Dedifferentiated amniotic fluid mesenchymal stem cell (primary cell): ENCODE results near the gene BGN.

Source experiments
- DNase-seq: peaks from one replicate; pipeline ENCODE4 v3.0.0-alpha.2; 2016; ENCODE audit errors: extremely low spot score

BGN gene

DNA sequence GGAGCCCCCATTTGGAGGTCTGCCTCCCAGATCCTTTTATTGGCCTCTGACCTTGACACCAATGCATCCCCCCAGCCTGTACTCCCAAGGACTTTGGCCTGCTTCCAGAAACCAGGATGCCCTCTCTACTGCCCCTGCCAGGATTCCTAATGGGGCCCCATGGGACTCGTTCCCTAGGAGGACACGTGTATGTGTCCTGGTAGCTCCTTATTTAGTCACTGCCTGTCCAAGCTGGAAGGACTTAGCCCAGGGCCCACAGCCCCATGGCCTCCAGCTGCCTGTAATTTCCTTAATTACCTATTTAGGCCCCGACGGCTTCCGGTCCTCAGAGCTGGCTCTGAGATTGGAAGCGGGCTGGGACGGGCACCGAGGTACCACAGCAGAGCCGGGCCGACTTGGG, 32.0 kb downstream of the BGN start:
- DNase-seq = no peak

DNA sequence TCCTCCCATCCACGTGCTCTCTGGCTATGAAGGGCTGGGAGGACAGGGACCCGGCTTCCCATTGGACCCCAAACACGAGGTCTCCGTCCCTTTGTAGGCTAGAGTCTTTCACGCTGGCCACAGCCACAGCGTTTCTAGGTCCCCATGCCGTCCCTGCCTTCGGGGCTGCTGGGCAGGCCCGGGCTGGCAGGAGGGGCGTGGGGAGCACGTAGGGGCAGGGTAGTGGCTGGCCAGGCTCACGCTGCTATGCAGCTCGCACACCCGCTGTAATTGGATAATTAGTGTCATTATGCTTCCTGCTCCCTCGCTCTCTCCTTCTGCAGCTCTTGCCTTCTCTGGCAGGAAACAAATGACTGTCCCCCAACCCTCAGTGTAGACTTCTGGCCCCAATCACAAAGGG, 32.4 kb downstream of the BGN start:
- DNase-seq = no peak

DNA sequence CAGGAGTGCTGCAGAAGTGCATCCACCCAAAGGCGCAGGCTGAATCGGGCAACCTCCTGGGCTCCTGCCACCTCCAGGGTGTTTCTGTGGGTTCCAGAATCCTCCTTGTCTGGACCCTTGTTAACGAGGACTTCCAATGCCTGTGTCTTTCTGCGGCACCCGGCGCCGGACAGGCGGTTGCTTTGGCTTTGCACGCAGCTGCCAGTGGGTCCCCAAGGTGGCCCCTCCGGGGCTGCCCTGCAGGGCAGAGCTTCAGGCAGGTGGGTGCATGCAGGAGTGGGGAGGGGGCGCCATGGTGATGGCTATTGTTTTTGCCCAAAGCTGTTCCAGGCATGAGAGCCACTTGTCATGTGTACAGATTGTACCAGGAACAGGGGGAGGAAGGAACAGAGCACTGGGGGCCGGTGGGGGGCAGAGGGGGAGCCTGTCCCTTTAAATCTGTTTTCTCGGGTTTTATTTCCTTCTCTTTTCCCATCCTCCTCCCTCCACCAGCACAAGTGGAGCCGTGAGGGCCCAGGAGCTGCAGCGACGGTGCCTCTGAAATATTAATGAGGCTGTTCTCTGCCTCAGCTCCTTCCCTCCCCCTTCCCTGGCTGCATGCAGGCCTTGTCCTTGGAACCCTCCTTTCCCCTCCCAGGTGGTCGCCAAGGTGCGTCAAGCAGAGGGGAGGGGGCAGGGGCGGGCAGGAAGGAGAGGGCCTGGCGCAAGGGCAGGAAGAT, 35.8 kb downstream of the BGN start:
- no peak for DNase-seq

DNA sequence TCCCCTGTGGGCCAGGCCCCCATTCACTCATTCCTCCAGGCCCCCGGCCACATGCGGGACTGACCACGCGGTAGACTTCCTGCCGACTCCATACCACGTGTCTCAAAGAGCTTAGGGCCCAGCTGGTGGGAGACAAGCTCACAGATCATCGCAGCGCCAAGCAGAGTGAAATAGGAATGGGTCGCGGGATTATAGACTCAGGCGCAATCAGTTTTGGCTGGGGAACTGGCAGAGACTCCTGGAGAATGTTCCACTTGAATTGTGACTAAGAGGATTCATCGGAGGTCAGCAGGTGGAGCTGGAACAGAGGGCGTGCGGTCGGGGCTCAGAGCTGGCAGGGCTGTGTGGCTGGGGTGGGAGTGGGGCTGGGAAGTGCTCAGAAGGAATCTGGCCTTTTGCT, 38.3 kb downstream of the BGN start:
- no peak for DNase-seq

DNA sequence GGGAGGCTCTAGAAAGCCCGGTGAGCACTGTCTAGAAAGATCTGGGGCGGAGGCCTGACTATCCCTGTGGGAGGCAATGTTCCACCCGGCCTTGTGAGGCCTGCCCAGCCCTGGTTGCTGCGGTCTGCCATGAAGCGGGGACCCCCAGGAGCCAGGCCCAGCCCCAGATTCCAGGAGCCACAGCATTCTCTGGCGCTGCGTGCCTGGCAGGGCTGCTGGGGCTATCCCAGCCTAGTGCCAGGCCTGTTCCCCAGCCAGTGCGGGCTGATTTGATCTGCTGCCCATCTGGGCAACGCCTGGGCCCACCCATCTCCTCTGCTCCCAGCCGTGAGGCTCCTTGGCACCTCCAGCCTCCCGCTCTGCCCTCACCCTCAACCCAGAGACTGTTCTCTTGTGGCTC, 42.3 kb downstream of the BGN start:
- DNase-seq = no peak

DNA sequence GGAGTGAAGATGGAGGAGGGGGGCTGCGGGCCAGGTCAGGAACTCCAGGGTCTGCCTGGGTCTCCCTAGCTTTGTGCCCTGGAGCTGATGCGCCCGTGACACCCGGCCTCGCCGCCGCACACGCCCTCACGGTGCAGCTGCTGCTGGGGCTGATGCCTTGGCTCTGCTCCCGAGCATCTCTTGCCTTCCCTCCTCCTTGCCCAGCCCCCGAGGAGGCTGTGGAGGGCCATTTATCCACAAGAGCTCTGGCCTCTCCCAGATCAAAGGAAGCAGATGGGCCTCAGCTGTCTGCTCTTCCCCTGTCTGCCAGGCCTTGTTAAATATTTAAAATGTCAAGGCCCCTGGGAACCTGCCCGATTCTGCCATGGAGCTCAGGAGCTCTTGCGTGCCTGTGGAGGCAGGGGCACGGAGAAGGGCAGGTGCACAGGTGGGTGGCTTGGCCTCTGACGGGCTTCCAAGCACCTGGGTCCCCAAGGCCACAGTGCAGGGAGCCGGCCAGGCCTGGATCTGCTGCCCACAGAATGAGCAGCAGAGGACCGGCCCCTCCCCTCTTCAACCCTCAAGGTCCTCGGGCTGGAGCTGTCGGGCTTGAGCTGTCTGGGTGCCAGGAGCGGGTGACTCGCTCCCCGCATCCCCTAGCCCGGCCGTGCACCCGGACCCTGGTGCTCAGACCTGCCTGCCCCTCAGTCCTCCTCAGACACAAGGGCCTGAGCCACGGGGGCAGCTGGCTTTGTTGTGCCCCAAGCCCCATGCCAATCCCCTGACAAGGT, 42.9 kb downstream of the BGN start:
- DNase-seq = no peak

DNA sequence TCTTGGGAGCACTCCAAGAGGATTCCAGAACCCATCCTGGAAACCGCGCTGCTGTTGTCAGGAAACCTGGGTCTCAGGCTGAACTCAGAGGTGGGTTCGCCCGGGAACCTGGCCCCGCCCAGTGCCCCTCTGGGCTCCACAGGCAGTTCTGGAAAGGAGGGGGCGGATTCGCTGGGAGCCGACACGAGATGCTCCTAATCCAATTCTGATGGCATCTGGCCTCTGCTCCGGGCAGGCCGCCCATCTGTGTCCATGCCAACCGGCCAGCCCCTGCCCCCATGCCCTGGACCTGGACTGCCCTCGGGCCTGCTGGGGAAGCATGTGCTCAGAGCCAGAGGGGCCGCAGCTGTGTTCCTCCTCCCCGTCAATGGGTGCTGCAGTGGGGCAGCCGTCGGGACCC, 43.6 kb downstream of the BGN start:
- DNase-seq = no peak

DNA sequence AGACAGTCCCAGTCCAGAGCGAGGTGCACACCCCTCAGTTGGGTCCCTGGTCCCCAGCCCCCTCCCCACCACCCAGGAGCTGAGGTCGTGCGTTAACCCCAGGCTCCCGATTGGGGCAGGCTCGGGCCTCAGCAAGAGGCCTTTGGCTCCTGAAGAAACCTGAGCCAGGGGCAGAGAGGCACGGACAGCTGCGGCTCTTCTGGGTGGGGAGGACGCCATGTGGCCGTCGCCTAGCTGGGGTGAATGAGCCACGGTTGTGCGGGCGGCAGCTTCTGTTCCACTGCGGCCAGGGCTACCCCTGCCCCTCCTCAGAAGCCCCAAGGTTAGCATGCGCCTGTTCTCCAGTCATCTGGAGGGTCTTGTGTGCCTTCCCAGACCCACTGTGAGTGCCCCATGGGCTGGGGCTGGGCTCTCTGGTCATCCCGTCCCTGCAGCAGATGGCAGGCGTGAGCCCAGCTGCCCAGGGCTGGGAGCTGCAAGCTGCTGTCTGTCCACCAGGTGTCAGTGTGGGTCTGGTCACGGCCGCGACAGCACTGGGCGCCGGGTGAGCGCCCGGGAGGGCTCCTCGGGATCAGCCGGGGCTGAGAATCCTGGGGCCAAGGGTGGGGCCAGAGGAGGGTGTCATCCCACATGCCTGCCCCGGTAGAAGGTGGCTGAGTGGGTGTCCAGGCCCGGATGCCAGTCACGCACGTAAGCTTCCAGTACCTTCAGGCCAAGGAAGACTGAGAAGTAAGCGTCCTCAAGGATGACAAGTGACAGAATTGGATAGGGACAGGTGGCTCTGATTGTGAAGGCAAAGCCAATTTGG, 44.6 kb downstream of the BGN start:
- peak; percentile 16 for DNase-seq

DNA sequence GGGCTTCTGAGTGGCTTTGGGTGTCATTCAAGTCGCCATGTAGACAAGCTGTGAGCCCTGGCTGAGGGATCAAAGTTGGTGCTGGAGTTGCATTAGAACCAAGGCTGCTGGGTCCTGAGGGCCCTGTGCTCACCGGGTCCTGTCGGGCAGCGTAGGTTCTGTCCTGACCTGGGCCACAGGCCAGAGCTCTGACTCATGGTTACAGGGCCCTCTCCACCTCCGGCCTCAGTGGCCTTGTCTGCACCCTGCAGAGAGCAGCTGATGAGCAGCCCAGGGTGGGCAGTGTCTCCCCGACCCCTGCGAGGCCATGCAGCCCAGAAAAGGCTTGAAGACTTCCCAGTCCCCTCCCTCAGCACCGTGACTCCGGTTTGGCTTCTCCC, 45.2 kb downstream of the BGN start:
- DNase-seq = no peak

DNA sequence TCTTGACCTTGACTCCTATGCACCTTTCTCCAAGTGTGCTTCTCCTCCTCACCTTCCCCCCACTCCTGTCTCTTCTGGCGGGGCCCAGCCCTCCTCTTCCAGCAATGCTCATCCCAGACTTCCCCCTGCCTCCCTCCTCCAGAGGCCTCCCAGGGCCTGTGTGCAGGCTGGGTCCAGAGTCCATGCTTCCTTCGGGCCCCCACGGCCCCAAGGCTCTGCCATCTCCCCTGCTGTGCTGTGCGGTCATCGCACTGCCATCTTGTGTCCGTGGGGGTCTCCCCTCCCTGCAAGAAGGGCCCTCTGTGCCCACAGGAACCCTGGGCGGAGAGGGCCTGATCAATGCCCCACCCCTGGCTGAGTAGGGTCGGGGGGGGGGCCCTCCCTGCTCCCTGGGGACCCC, 49.9 kb downstream of the BGN start:
- no peak for DNase-seq

DNA sequence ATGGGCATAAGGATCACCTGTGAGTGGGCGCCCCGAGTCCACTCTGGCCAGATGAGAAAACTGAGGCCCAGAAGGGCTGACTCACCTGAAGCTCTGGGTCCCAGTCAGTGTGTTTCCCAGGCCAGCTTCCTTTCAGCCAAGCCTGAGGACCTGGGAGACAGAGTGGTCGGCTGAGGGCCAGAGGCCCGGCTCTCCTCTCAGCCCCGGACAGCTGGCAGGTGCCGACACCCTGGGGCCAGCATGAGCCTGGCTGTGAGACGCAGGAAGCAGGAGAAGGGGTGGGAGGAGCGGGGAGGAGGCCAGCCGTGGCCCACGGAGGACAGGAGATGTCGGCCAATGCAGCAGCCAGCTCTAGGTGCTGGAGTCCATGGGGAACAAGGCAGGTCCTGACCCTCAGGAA, 51.6 kb downstream of the BGN start:
- no peak for DNase-seq

DNA sequence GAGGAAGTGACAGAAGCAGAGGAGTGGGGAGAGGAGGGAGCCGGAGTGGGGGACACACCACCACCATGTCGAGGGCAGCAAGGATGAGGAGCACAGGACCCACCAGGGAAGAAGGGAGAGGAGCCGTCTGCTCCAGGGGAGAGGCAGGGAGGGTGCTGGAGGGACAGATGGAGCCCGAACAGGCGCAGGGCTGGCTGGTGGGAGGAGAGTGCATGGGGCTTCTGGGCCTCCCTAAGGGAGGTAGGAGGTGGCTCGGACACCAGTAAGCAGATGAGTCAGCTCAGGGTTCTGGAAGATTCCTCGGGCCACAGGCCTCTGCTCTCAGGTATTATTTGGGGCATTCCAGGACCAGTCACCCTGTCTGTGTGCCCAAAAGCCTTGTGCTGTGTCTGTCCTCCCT, 52.4 kb downstream of the BGN start:
- no peak for DNase-seq

DNA sequence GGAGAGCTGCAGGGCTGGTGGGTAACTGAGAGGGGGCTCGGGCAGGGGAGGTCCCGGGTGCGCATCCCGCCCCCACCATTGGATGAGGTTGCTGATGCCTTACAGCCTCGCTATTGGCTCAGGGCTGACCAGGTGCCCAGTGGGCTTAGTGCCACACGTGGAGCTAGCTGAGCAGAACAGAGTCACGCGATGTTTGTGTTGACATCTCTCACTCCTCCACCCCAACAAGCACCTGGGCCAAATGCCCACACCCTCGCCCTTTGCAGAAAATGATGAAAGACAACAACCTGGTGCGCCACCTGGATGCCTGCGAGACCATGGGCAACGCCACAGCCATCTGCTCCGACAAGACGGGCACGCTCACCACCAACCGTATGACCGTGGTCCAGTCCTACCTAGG, 54.5 kb downstream of the BGN start:
- DNase-seq = no peak

DNA sequence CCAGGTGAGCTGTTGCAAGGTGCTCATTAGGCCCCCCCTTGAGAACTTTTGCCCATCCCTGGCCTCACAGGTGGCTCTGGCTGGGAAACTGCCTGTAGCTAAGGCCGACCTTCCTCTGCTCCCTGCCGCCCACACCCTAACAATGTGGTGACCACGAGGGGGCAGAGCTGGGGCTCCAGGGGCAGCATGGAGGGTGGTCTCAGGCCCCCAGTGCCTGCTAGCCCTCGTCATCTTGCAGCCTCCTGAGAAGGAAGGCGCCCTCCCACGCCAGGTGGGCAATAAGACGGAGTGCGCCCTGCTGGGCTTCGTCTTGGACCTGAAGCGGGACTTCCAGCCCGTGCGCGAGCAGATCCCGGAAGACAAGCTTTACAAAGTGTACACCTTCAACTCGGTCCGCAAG, 55.0 kb downstream of the BGN start:
- no peak for DNase-seq

DNA sequence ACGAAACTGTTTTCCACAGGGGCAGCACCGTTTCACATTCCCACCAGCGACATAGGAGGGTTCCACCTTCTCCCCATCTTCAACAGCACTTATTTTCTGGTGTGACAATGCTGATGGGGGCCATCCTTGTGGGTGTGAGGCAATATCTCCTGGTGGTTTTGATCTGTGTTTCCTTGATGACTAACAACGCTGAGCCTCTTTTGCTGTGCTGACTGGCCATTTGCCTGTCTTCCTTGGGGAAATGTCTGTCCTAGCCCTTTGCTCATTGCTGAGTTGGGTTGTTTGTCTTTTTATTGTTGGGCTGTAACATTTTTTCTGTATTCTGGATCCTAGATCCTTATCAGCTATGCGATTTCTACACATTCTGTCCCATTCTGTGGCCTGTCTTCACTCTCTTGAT, 56.4 kb downstream of the BGN start:
- no peak for DNase-seq

DNA sequence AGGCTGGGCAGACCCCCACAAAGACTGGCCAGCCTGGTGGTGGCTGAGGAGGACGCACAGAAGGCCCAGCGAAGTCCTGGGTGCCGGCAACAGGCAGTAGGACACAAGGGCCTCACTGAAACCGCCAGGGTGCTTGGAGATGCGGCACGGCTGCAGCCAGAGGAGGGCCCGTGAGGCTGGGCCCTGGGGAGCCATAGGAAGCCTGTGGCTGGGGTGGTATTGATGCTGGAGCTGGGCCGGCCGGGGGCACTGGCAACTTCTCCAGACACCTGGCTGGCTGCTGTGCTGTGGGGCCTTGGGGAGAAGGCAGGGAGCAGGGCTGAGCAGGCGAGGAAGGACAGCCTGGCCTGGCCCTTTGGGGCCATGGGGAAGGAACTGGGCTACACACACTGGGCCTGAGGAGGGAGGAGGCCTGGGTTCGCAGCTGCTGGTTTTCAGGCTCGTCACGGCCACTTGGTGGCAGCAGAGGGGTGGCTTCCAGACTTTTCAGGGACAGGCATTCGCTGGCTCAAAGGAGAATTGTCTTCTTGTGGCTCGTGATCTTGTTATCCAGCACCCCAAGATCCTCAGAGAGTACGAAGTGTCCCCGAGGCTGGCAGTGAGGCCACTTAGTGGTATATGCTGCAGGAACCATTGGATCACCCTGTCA, 59.9 kb downstream of the BGN start:
- DNase-seq = no peak

DNA sequence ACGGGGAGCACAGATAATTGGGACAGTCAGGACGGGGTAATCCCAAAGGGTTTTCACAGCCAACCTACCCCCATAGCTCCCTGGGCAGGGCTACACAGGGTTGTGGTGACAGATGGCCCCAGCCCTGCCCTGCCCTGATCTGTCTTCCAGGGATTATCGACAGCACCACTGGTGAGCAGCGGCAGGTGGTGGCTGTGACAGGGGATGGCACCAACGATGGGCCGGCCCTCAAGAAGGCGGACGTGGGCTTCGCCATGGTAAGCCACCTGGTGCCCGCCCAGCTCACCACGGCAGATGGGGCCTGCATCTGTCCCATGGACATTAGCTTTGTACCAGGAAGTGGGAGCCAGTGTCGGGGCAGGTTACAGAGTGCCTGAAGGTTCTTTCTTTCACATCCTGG, 62.0 kb downstream of the BGN start:
- no peak for DNase-seq

DNA sequence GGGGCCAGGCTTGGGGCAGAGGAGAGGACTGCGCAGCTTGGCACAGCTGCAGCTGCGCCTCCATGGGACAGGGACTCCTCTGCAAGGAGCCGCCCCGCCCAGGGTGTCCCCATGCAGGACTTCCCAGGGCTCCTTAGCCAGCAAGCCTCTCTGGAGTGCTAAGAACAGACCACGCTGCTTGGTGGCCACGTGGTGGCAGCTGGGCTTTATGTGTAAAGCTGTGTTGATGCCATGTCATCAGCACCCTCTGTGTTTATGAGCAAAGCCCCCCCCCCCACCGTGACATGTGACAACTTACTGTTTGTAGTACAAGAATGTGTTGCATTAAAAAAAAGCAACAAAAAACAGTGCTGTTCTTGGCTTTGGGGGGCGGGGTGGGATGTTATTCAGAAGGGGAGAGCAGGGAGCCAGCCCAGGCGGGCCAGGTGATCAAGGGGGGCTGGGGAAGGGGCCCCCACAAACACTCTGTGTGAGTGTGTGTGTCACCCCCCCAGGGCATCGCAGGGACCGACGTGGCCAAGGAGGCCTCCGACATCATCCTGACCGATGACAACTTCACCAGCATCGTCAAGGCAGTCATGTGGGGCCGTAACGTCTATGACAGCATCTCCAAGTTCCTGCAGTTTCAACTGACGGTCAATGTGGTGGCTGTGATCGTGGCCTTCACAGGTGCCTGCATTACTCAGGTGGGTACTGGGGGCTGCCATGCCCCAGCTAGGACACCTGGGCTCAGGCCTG, 63.0 kb downstream of the BGN start:
- DNase-seq = no peak
